H1 (cell line): ENCODE measurements around the gene MRPS2. TPM values are rescaled to one million over a fixed set of nuclear protein-coding genes. Genes with fewer than 3 reads are reported as not detected.
"Not testable (repeated sequence)": the region's sequence is repeated elsewhere in the genome, so short reads cannot be mapped to it uniquely, and the experiment has no call there.

Source experiments
- CTCF ChIA-PET: fragments of 300-600 bp; sonication (Branson Sonifier 250); formaldehyde crosslinking; loops from one replicate; lab custom pipeline; 2021; ENCODE audit not compliant: partially characterized antibody; lab: Charles Lee
- POLR2A ChIA-PET: fragments of 300-600 bp; sonication (Branson Sonifier 250); formaldehyde crosslinking; loops from one replicate; lab custom pipeline; 2021; ENCODE audit warnings: inconsistent platforms; ENCODE audit not compliant: partially characterized antibody; lab: Charles Lee
- DNase-seq, 2 experiments: peaks; one replicate each; pipeline versions ENCODE4 v3.0.0 to v3.0.0-alpha.2; 2010 to 2022; ENCODE audit warnings: low spot score in 2 of 2, low read depth in 1 of 2, mixed read lengths in 1 of 2
- FAIRE-seq: peaks from 2 replicates; lab custom pipeline; 2011; peaks lifted over from hg19 to GRCh38; lab: Jason Lieb, UNC
- H2AFZ ChIP-seq: 2 replicates; pipeline ENCODE4 v1.8.1; 2012; ENCODE audit warnings: low read length, inconsistent platforms
- H2AK5ac ChIP-seq: 2 replicates; pipeline ENCODE4 v1.6.1; 2013; ENCODE audit warnings: low read depth, low read length
- H2BK120ac ChIP-seq: replicated peaks from 2 replicates; pipeline ENCODE3; 2013; ENCODE audit warnings: low read depth, low read length, inconsistent platforms
- H2BK12ac ChIP-seq: 2 replicates; pipeline ENCODE4 v1.6.1; 2013; ENCODE audit warnings: low read depth, low read length
- H2BK15ac ChIP-seq: 2 replicates; pipeline ENCODE4 v1.6.1; 2013; ENCODE audit warnings: low read length
- H2BK20ac ChIP-seq: 2 replicates; pipeline ENCODE4 v1.6.1; 2013; ENCODE audit warnings: low read length
- H2BK5ac ChIP-seq: 2 replicates; pipeline ENCODE4 v1.6.1; 2013; ENCODE audit warnings: low read depth, low read length
- H3K14ac ChIP-seq: 2 replicates; pipeline ENCODE4 v1.6.1; 2013; ENCODE audit warnings: inconsistent platforms; ENCODE audit not compliant: insufficient read length
- H3K18ac ChIP-seq: 2 replicates; pipeline ENCODE4 v1.6.1; 2013; ENCODE audit warnings: low read length; ENCODE audit errors: extremely low read depth
- H3K23ac ChIP-seq: 2 replicates; pipeline ENCODE4 v1.6.1; 2013; ENCODE audit warnings: inconsistent platforms; ENCODE audit not compliant: insufficient read length
- H3K23me2 ChIP-seq: 2 replicates; pipeline ENCODE4 v1.6.1; 2013; ENCODE audit warnings: low read depth, low read length
- H3K27ac ChIP-seq: 2 replicates; pipeline ENCODE4 v1.6.1; 2011; ENCODE audit warnings: low read depth, low read length, inconsistent platforms
- H3K27me3 ChIP-seq, 4 experiments: replicated peaks in 1 of 4; 1 replicate in 1 of 4; 2 replicates in 3 of 4; pipeline versions ENCODE4 v1.6.1 to v1.8.1; 2011 to 2013; ENCODE audit warnings: low read length in 3 of 4, mild to moderate bottlenecking in 3 of 4, inconsistent platforms in 2 of 4, mixed read lengths in 2 of 4, moderate library complexity in 1 of 4; ENCODE audit not compliant: control insufficient read depth in 3 of 4, insufficient read depth in 3 of 4; ENCODE audit errors: extremely low read depth in 1 of 4
- H3K36me3 ChIP-seq, 4 experiments: 2 replicates each; pipeline versions ENCODE4 v1.6.1 to v1.8.1; 2011 to 2013; ENCODE audit warnings: mild to moderate bottlenecking in 4 of 4, low read length in 3 of 4, moderate library complexity in 2 of 4, control low read depth in 1 of 4, inconsistent platforms in 1 of 4; ENCODE audit not compliant: insufficient read depth in 4 of 4, control insufficient read depth in 2 of 4
- H3K4ac ChIP-seq: replicated peaks from 2 replicates; pipeline ENCODE3; 2013; ENCODE audit warnings: low read length, low read depth, mixed read lengths, inconsistent platforms; ENCODE audit not compliant: insufficient read length
- H3K4me1 ChIP-seq, 4 experiments: replicated peaks in 1 of 4; 1 replicate in 1 of 4; 2 replicates in 3 of 4; pipeline versions ENCODE4 v1.6.1 to v1.8.1; 2011 to 2013; ENCODE audit warnings: low read length in 3 of 4, inconsistent platforms in 2 of 4, mixed read lengths in 1 of 4; ENCODE audit not compliant: insufficient read depth in 4 of 4, control insufficient read depth in 3 of 4
- H3K4me2 ChIP-seq, 2 experiments: 2 replicates each; pipeline versions ENCODE4 v1.6.1 to v1.8.1; 2011 to 2013; ENCODE audit warnings: low read depth in 2 of 2, low read length in 2 of 2, control low read depth in 1 of 2, inconsistent platforms in 1 of 2, mild to moderate bottlenecking in 1 of 2; ENCODE audit not compliant: insufficient read depth in 1 of 2
- H3K4me3 ChIP-seq, 4 experiments: fragments of 200-600, 300-600 bp in 1 of 4; sonication (generic), shearing (Covaris generic), sonication (Bioruptor Twin) in 1 of 4; 2 replicates each; pipeline versions ENCODE4 v1.5.1 to v1.8.1; 2011 to 2016; ENCODE audit warnings: low read length in 4 of 4, low read depth in 3 of 4, control low read depth in 2 of 4, inconsistent platforms in 2 of 4, mild to moderate bottlenecking in 2 of 4, mixed read lengths in 1 of 4, moderate library complexity in 1 of 4; ENCODE audit not compliant: insufficient read depth in 2 of 4; ENCODE audit errors: extremely low read depth in 1 of 4
- H3K56ac ChIP-seq: replicated peaks from 2 replicates; pipeline ENCODE3; 2013; ENCODE audit warnings: low read depth, mild to moderate bottlenecking, mixed read lengths, low read length, inconsistent platforms; ENCODE audit not compliant: insufficient read length
- H3K79me1 ChIP-seq: 2 replicates; pipeline ENCODE4 v1.6.1; 2013; ENCODE audit warnings: low read depth, low read length, control low read depth
- H3K79me2 ChIP-seq, 2 experiments: 2 replicates each; pipeline versions ENCODE4 v1.6.1 to v1.8.1; 2012 to 2013; ENCODE audit warnings: low read length in 2 of 2, mild to moderate bottlenecking in 2 of 2, inconsistent platforms in 1 of 2; ENCODE audit not compliant: insufficient read depth in 2 of 2, control insufficient read depth in 1 of 2
- H3K9ac ChIP-seq, 4 experiments: replicated peaks in 1 of 4; 1 replicate in 1 of 4; 2 replicates in 3 of 4; pipeline versions ENCODE4 v1.6.1 to v1.8.1; 2011 to 2013; ENCODE audit warnings: low read depth in 3 of 4, low read length in 3 of 4, control low read depth in 2 of 4, mild to moderate bottlenecking in 2 of 4, moderate library complexity in 2 of 4, inconsistent platforms in 1 of 4; ENCODE audit errors: extremely low read depth in 1 of 4
- H3K9me3 ChIP-seq, 2 experiments: 2 replicates each; pipeline versions ENCODE4 v1.6.1 to v1.8.1; 2012 to 2013; ENCODE audit warnings: mild to moderate bottlenecking in 2 of 2, moderate library complexity in 2 of 2, control low read depth in 1 of 2, inconsistent platforms in 1 of 2, low read depth in 1 of 2, low read length in 1 of 2, mixed read lengths in 1 of 2; ENCODE audit not compliant: insufficient read depth in 2 of 2
- H4K20me1 ChIP-seq, 2 experiments: replicated peaks in 1 of 2; 2 replicates each; pipeline versions ENCODE3 to v1.8.1; 2011 to 2013; ENCODE audit warnings: inconsistent platforms in 2 of 2, low read length in 2 of 2, mild to moderate bottlenecking in 1 of 2; ENCODE audit not compliant: insufficient read depth in 2 of 2, control insufficient read depth in 1 of 2
- H4K5ac ChIP-seq: 2 replicates; pipeline ENCODE4 v1.6.1; 2013; ENCODE audit warnings: low read length, low read depth, mixed read lengths, inconsistent platforms; ENCODE audit not compliant: insufficient read length
- H4K8ac ChIP-seq: 2 replicates; pipeline ENCODE4 v1.8.0; 2013; ENCODE audit warnings: mild to moderate bottlenecking, moderate library complexity, low read length, inconsistent platforms; ENCODE audit not compliant: insufficient read depth; ENCODE audit errors: extremely low read depth
- H4K91ac ChIP-seq: replicated peaks from 2 replicates; pipeline ENCODE3; 2013; ENCODE audit warnings: low read length, mixed read lengths, inconsistent platforms; ENCODE audit not compliant: insufficient read length
- CHD1 ChIP-seq: IDR thresholded peaks from 2 replicates; pipeline ENCODE4 v1.6.1; 2012; ENCODE audit warnings: low read depth, low read length, improper control_type of control experiment
- FOSL1 ChIP-seq: IDR thresholded peaks from 2 replicates; pipeline ENCODE4 v1.6.1; 2011; ENCODE audit warnings: mild to moderate bottlenecking, low read depth, low read length, moderate library complexity; ENCODE audit not compliant: insufficient read depth
- GTF2F1 ChIP-seq: IDR thresholded peaks from 2 replicates; pipeline ENCODE4 v1.6.1; 2012; ENCODE audit warnings: low read depth, low read length, improper control_type of control experiment, borderline replicate concordance
- HDAC6 ChIP-seq: IDR thresholded peaks from one replicate; pipeline ENCODE4 v1.7.1; 2012; ENCODE audit warnings: low read depth, mild to moderate bottlenecking, inconsistent platforms, low read length, moderate library complexity
- NRF1 ChIP-seq: IDR thresholded peaks from 2 replicates; pipeline ENCODE4 v1.6.1; 2011; ENCODE audit warnings: mild to moderate bottlenecking, low read depth, low read length, improper control_type of control experiment
- RBBP5 ChIP-seq: IDR thresholded peaks from 2 replicates; pipeline ENCODE4 v1.7.1; 2012; ENCODE audit warnings: low read depth, mild to moderate bottlenecking, inconsistent platforms, low read length, moderate library complexity, borderline replicate concordance
- SP1 ChIP-seq: IDR thresholded peaks from 2 replicates; pipeline ENCODE4 v1.6.1; 2011; ENCODE audit warnings: low read depth, low read length
- USF2 ChIP-seq: IDR thresholded peaks from 2 replicates; pipeline ENCODE4 v1.6.1; 2011; ENCODE audit warnings: low read length, improper control_type of control experiment
- ZNF274 ChIP-seq: IDR thresholded peaks from 2 replicates; pipeline ENCODE4 v1.7.0; 2012; ENCODE audit warnings: low read length, borderline replicate concordance; ENCODE audit errors: extremely low read depth
- WGBS, 2 experiments: shearing (Covaris generic) in 1 of 2; methylation state at CpG; one replicate each; pipeline versions ENCODE4 v1.1.6 to v1.1.7; 2013 to 2015; ENCODE audit warnings: low lambda C conversion rate in 2 of 2, mixed read lengths in 2 of 2, inconsistent platforms in 1 of 2, low coverage in 1 of 2, missing lambda C conversion rate in 1 of 2; ENCODE audit not compliant: insufficient replicate concordance in 2 of 2, insufficient coverage in 1 of 2, insufficient read length in 1 of 2; ENCODE audit errors: extremely low coverage in 1 of 2, missing lambda C conversion rate in 1 of 2; 5-methylcytosine and 5-hydroxymethylcytosine counted together
- polyA plus RNA-seq, 7 experiments: library from polyadenylated mRNA; depleted of rRNA in 3 of 7; stranded (reverse) in 5 of 7; unstranded in 2 of 7; fragments of >200 nt in 5 of 7; fragments of 200-250 nt in 2 of 7; gene quantifications; 1 replicate in 5 of 7; 2 replicates in 1 of 7; 4 replicates in 1 of 7; pipeline versions ENCODE4 v1.2.1 to v1.2.3, GENCODE V29; 2011 to 2013; ENCODE audit warnings: missing spikeins in 2 of 7, mixed read lengths in 2 of 7
- total RNA-seq: library from RNA; stranded (reverse); fragmentation: NEBNext Ultra II Directional; extraction: Animal tissue kit (Norgen Biotek cat#: 25700); gene quantifications from 2 replicates; pipeline ENCODE4 v1.2.1, GENCODE V29; 2021

MRPS2 gene
- total and polyA plus RNA-seq, 2 of the 8 experiments (the other 6 are each of a cell fraction or from before 2014, with no cell fraction given), result 78.6 to 476 TPM

- TF ChIP-seq FOSL1, result no peak
- TF ChIP-seq SP1, result no peak
- TF ChIP-seq NRF1, result no peak
- TF ChIP-seq CHD1, result no peak
- no peak for TF ChIP-seq GTF2F1
- TF ChIP-seq USF2, result no peak
- no peak for TF ChIP-seq HDAC6
- no peak for TF ChIP-seq RBBP5
- no peak for TF ChIP-seq ZNF274
These were observed 44.6 kb downstream of the MRPS2 start (continued) for GRCh38 chr9:135544981-135545635.

- H3K14ac ChIP-seq, H2AFZ ChIP-seq, H3K4me1 ChIP-seq, H3K4ac ChIP-seq, H3K79me2 ChIP-seq, H2BK15ac ChIP-seq, H4K8ac ChIP-seq, H3K9ac ChIP-seq, H4K5ac ChIP-seq, H2BK12ac ChIP-seq, H3K4me2 ChIP-seq, H3K27me3 ChIP-seq, H3K23ac ChIP-seq, H4K91ac ChIP-seq, H2BK5ac ChIP-seq, H3K27ac ChIP-seq, H3K56ac ChIP-seq, H3K23me2 ChIP-seq, H3K18ac ChIP-seq, H2BK120ac ChIP-seq, DNase-seq, H2BK20ac ChIP-seq, FAIRE-seq, POLR2A ChIA-PET, H3K9me3 ChIP-seq, H3K79me1 ChIP-seq, H3K4me3 ChIP-seq, CTCF ChIA-PET, H2AK5ac ChIP-seq, H3K36me3 ChIP-seq, H4K20me1 ChIP-seq: not testable (repeated sequence)
- 69% methylated on average over 10 of the region's 19 CpGs; no CpG with 5 or more reads in 1 of the 2 experiments for WGBS, 2 experiments
These were observed 45.2 kb downstream of the MRPS2 start, which contains the start of gene OBP2A for GRCh38 chr9:135545646-135546176. Gene OBP2A, plus strand, starts transcription at chr9:135546126. Its CDS starts 55 bp downstream, at chr9:135546181.
